HG03521 (cell line): ENCODE measurements around the gene TMEM143.
A peak's percentile ranks its signal among the peaks of the same experiment; 100 is the strongest.
"Not testable (repeated sequence)": the region's sequence is repeated elsewhere in the genome, so short reads cannot be mapped to it uniquely, and the experiment has no call there.

Experiments
- ATAC-seq: cut with Tn5 transposase; IDR thresholded peaks from one replicate; pipeline ENCODE4 v1.9.1; 2021; ENCODE audit warnings: mild to moderate bottlenecking, moderate library complexity; ENCODE audit not compliant: unreplicated experiment

The TMEM143 gene

DNA sequence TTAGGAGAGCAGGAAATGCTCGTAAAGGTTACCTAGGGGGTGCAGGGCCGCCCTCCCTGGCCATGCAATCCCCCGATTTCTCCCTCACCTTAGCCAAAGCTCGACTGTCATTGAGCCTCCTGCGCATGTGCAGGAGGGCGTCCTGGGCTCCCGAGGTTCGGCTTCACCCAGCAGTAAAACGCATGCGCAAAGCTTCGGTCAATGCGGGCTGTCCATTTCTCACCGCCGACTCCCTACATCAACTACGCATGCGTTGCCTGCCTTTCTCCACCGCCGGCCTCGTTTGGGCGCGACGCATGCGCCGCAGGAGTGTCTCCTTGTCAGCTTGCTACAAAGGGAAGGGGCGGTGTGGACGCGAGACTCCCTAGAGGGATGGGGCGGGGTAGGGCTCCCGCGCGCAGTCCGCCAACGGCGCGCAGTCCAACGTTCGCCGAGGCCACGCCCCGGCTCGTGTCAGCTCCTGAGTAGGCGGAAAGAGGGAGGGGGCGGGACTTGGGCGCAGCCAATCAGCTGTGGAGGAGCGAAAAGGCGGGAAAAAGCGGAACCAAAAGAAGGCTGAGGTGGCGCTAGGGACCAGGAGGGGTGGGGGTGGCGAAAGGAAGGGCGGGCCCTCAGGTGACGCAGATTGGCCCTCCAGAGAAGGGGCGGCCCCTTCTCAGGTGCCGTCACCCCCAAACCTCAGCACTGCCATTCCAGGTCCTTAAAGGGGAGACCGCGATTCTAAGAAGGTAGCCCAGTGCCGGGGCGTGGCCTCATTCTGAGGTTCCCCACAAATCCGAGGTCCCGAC lies at the start of gene TMEM143, which contains the start of gene SYNGR4:
TMEM143 (minus strand) TSS at position 131 of the 788 bp plus-strand sequence; CDS start at position 111, 20 bp downstream.
SYNGR4 (plus strand) TSS at position 558 of the 788 bp plus-strand sequence. CDS start 1,476 bp downstream, outside the sequence.
- peak; percentile 89 for ATAC-seq

DNA sequence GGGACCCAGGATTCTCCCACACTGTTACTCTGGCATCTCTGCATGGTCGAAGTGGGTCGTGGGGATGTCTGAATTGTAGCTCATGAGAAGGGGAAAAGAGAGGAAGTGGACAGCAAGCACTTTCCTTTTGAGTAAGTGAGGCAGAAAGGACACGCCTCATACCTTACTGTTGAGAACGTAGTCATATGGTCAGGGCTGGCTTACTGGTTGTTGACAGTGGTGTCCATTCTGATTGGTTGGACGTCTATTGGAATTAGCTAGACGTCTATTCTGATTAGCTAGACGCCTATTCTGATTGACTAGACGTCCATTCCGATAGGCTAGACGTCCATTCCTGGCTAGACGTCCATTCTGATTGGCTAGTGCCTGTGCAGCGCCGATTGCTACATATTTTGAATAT lies 42.1 kb upstream of the TMEM143 start:
- no peak for ATAC-seq

DNA sequence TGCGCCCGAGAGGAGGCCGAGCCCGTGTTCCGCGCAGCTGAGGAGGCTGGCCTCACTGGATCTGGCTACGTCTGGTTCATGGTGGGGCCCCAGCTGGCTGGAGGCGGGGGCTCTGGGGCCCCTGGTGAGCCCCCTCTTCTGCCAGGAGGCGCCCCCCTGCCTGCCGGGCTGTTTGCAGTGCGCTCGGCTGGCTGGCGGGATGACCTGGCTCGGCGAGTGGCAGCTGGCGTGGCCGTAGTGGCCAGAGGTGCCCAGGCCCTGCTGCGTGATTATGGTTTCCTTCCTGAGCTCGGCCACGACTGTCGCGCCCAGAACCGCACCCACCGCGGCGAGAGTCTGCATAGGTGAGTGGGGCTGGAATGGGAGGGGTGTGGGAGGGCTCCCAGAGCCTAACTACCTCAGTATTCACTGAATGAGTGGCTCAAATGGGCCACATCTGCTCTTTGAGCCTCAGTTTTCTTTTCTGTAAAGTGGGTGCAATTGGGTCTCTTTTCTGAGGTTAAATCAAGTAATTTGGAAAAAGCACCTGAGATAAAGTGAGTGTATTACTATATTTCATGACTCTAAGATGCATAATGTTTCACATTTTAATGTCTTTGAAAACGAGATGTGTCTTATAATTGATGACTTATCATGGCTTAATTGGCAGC lies 41.4 kb upstream of the TMEM143 start:
- no peak for ATAC-seq

DNA sequence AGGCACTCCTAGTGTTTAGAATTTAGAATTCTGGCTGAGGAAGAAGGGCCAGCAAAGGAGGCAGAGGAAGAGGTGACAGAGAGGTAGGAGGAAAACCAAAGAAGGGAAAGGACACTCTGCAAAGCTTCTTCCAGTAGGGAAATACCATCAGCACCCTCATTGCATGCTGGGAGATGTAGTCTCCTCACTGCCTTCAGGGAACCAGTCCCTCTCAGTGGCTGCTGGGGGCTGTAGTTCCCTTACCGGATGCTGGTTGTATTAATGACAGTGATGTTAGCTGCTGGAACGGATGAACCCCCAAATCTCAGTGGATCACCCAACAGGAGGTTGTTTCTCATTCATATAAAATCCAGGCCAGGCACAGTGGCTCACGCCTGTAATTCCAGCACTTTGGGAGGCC lies 39.9 kb upstream of the TMEM143 start:
- ATAC-seq: peak; percentile 48

GRCh38 chr19:48401287-48401686 lies 37.5 kb upstream of the TMEM143 start:
- no peak for ATAC-seq

- no peak for ATAC-seq
Measured at GRCh38 chr19:48400018-48400742, 36.4 kb upstream of the TMEM143 start.

- ATAC-seq: peak; percentile 61
Measured at GRCh38 chr19:48398375-48399235, 34.9 kb upstream of the TMEM143 start.

DNA sequence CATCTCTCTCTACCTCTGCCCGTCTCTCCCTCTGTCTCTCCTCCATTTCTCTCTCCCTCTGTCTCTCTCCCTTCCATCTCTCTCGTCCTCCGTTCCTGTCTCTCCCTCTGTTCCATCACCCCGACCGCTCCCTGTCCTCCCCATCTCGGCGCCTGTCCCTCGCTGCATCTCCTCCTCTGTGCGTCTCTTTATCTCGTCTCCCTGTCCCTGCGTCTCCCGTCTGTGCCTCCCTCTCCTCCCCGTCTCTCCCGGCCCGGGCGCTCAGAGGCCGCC lies 34.3 kb upstream of the TMEM143 start:
- ATAC-seq: no peak

- no peak for ATAC-seq
Measured at GRCh38 chr19:48397263-48398101, 33.7 kb upstream of the TMEM143 start.

- no peak for ATAC-seq
Measured at GRCh38 chr19:48396824-48397176, 33.1 kb upstream of the TMEM143 start.

DNA sequence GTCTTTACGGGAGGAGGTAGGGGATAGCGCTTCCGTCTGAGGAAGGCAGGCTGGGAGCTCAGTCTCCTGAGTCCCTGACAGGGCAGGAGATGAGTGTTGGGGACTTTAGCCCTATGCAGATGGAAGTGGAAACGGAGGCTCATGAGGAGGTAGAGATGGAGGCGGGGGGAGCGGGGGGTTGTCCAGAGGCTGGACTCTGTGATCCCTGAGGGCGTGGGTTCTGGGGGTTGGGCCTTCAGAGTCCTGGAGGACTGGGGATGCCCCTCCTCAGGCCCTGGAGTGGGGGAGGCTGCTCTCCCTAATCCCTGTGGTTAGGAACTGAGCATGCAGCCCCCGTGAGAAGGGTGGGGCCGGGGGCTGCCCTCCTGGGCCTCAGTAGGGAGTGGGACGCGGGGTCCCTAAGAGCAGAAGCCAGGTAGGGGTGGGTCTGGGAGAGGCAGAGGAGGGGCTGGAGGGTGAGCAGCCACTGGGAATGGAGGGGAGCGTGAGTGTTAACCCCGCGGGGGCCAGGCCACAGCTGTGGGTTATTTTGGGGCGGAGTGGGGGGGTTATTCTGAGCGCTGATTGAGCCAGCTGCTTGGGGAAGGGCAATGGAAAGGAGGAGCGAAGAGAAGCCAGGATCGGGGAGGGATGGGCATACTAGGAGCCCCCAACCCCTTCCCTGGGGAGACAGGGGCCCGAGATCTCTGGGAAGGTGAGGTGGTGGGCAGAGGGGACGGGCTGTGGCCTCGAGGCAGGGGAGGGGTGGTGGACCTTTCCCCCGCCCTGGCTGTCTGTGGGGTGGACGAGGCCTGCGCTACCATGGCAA lies 32.5 kb upstream of the TMEM143 start:
- no peak for ATAC-seq

- ATAC-seq: no peak
Measured at GRCh38 chr19:48395499-48395898, 31.8 kb upstream of the TMEM143 start.

DNA sequence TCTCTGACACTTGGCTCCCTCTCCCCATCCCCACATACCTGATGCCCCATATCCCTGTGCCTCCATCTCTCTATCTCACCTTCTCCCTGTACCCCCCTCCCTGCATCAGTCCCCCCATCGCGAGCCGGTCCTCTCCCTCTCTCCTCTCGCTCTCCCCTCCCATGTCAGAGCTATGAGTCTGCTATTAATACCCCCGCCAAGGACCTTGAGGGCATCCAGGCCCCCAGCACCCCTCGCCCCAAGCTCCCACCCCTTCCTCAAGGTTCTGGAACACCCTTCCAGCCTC lies 31.4 kb upstream of the TMEM143 start:
- ATAC-seq: no peak

DNA sequence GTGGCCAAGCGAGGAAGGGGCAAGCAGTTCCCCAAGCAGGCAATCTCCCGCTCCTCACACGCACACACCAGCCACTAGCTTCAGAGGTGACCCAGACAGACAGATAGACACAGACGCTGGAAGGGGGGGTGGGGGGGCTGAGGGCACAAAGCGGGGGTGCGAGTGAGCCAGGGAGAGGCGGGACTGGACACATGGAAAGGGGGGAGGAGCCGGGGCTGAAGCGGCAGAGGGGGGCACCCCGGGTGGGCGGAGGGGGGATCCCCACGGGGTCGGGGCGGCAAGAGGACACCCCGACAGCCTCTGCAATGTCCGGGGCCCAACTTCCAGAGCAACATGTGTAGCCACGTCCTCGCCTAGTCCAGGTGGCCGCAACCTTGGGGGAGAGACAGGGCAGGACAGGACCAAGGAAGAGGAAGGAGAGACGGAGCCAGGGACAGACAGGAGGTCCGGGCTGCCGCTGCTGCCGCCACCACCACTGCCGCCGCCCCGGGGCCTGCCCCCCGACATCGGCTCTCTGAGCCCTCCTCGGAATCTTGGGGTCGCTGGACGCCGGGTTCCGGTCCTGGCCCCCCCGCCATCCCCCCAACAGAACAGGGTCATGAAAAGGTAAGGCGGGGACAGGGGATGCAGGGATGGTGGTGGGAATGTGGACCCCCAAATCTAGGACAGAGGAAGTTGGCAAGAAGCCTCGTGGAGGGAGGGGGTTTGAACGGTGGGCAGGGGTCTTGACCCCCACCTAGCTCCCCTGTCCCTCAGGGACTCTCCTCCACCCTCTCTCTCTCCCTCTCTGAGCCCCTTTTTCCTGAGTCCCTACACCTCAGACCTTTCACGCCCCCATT lies 30.8 kb upstream of the TMEM143 start:
- no peak for ATAC-seq

DNA sequence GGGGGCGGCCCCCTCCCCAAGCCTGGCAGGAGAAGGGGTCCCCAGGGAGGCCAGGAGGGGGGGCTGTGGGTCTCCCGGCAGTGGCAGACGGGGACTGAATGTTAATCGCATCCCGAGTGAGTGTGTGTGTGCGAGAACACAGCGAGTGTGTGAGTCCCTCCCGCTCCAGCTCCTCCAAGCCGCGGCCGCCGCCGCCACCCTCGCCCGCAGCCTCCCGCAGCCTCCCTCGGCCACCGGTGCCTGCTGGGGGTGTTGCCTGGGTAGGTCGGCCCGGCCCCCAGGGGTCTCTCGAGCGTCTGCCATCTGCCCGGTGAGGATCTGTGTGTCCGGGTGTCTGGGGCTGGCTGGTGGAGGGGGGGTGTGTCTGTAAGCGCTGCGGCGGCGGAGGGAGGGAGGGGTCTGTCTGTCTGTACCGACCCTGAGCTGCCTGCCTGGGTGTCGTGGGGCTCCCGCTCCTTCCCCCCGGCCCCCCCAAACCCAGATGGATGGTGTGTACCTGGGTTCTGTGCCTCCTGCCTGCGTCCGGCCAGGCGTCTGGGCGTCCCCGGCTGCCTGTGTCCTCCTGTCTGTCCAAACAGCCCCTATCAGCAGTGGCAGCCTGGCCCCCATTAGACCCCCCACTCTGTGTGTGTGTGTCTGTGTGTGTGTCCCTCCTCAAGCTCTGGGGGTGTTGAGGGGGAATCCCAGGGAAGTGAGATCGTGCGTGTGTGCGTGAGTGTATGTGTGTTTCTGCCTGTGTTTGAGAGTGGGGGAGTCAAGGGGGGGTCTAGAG lies 30.0 kb upstream of the TMEM143 start, which contains the start of gene GRIN2D:
GRIN2D (plus strand) TSS at position 110 of the 772 bp plus-strand sequence. CDS start 4,725 bp downstream, outside the sequence.
- ATAC-seq: no peak

- no peak for ATAC-seq
Measured at GRCh38 chr19:48392860-48393558, 29.3 kb upstream of the TMEM143 start.

DNA sequence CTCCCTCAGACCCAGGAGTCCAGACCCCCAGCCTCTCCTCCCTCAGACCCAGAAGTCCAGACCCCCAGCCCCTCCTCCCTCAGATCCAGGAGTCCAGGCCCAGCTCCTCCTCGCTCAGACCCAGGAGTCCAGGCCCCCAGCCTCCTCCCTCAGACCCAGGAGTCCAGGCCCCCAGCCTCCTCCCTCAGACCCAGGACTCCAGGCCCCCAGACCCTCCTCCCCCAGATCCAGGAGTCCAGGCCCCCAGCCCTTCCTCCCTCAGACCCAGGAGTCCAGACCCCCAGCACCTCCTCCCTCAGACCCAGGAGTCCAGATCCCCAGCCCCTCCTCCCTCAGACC lies 28.2 kb upstream of the TMEM143 start:
- not testable (repeated sequence) for ATAC-seq
